BJ (cell line): ENCODE results near the gene ADAMTS14. TPM values are rescaled to one million over a fixed set of nuclear protein-coding genes. Genes with fewer than 3 reads are reported as not detected.

Experiments
- CTCF ChIA-PET: fragments of 350-600 bp; formaldehyde crosslinking; extraction: SDS; loops from one replicate; lab custom pipeline; 2021; ENCODE audit warnings: antibody characterized with exemption, inconsistent platforms; lab: Yijun Ruan, JAX
- POLR2A ChIA-PET: fragments of 300-600 bp; sonication (Branson Sonifier 250); formaldehyde crosslinking; extraction: SDS; loops from one replicate; lab custom pipeline; 2021; ENCODE audit warnings: antibody characterized with exemption; lab: Charles Lee
- DNase-seq: peaks from one replicate; pipeline ENCODE4 v3.0.0-alpha.2; 2011; ENCODE audit warnings: low read depth
- H3K27me3 ChIP-seq: 2 replicates; pipeline ENCODE4 v1.6.0; 2011; ENCODE audit warnings: low read length; ENCODE audit not compliant: control insufficient read depth, insufficient read depth
- H3K36me3 ChIP-seq: 2 replicates; pipeline ENCODE4 v1.5.1; 2011; ENCODE audit warnings: low read length; ENCODE audit not compliant: control insufficient read depth, insufficient read depth
- H3K4me3 ChIP-seq: 2 replicates; pipeline ENCODE4 v1.5.1; 2011; ENCODE audit warnings: low read depth, mild to moderate bottlenecking, control low read depth, low read length
- polyA plus RNA-seq: library from polyadenylated mRNA; depleted of rRNA; stranded (reverse); fragments of >200 nt; gene quantifications from 2 replicates; pipeline ENCODE4 v1.2.3, GENCODE V29; 2011
- TF ChIP-seq, protein P1 (sequence below): IDR thresholded peaks from 2 replicates; pipeline ENCODE4 v1.5.1; 2011; ENCODE audit warnings: low read depth, mild to moderate bottlenecking, control low read depth, inconsistent platforms, low read length, moderate library complexity; ENCODE audit not compliant: insufficient read depth

Gene ADAMTS14
- polyA plus RNA-seq, 1 experiment = 3.3 TPM

- no peak overlapping the region for H3K4me3 ChIP-seq
- H3K27me3 ChIP-seq = no peaks in the 10 kb centered on the region; the same call in 1 of the 2 replicates
- ChIA-PET CTCF (interaction anchor here (0.5 to 0.9 kb wide), 3 partner anchors 10 to 237 kb away, joined by 3 to 6 read pairs (median 3); no protein-coding TSS in a partner anchor), POLR2A (no interaction called here)
- TF ChIP-seq, protein P1, sequence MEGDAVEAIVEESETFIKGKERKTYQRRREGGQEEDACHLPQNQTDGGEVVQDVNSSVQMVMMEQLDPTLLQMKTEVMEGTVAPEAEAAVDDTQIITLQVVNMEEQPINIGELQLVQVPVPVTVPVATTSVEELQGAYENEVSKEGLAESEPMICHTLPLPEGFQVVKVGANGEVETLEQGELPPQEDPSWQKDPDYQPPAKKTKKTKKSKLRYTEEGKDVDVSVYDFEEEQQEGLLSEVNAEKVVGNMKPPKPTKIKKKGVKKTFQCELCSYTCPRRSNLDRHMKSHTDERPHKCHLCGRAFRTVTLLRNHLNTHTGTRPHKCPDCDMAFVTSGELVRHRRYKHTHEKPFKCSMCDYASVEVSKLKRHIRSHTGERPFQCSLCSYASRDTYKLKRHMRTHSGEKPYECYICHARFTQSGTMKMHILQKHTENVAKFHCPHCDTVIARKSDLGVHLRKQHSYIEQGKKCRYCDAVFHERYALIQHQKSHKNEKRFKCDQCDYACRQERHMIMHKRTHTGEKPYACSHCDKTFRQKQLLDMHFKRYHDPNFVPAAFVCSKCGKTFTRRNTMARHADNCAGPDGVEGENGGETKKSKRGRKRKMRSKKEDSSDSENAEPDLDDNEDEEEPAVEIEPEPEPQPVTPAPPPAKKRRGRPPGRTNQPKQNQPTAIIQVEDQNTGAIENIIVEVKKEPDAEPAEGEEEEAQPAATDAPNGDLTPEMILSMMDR = no peak
- DNase-seq = no peak
- H3K36me3 ChIP-seq = no peaks in the 10 kb centered on the region
Measured at GRCh38 chr10:70674560-70675495, 2.5 kb downstream of the ADAMTS14 start.

DNA sequence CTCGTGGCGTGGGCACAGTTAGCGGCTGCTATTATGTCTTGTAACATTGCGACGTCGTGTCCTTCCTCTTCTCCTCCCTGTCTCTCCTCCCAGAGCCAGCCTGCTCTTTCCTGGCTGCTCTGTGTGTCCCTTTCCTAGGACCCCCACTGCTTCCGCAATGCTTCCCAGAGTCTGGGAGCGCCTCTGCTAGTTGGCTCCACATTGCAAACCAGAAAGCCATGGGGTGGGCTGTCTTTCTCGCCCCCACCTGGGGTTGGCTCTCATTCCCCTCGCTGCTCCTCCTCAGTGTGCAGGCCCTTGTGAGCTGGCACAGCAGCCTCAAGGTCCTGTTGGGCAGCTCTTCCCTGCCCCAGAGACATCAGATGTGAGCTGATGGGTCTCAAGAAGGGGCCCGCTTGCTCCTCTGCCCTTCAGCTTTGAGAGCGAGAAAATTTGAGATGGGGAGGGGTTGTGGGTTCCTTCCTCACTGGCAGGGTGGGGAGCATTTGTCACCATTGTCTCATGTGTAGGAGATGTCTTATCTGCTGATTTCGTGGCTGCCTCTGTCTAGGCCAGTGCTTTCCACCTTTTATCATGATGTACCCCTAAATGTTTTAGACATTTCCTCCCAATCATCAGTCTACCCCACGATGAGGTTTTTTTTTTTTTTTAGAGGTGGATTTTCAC, 3.3 kb downstream of the ADAMTS14 start:
- POLR2A ChIA-PET = no interaction called here

DNA sequence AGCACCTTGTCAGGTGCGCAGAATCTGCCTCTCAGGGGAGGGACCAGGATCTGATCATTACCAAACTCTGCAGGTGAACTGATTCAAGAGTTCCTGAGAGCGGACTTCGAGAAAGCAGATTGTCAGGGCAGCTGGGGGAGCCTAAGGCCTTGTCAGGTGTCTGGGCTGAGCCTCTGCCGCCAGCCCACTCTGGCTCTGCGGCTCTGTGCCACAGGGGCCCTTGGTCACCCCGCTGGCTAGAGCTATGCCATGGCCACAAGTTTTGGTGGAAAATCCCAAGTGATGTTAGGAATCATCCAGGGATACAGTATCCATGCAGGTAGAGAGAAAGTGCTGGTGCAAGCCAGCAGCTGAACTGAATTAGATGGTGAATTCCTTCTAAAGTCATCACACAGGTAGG, 4.2 kb downstream of the ADAMTS14 start:
- no peak for DNase-seq
- CTCF ChIA-PET = interaction anchor here (1.0 kb wide), 1 partner anchor 85 kb away, joined by 3 read pairs; no protein-coding TSS in a partner anchor
- no peaks in the 10 kb centered on the region for H3K36me3 ChIP-seq
- no peaks in the 10 kb centered on the region for H3K27me3 ChIP-seq
- POLR2A ChIA-PET = no interaction called here
- TF ChIP-seq, protein P1 = no peak
- no peak overlapping the region for H3K4me3 ChIP-seq

More for the DNA sequence above, 3.3 kb downstream of the ADAMTS14 start:
- CTCF ChIA-PET = interaction anchor here (0.5 kb wide), 1 partner anchor 238 kb away, joined by 3 read pairs; no protein-coding TSS in a partner anchor
- Histone ChIP-seq H3K4me3 (no peak overlapping the region), H3K27me3 (no peaks in the 10 kb centered on the region; the same call in 1 of the 2 replicates), H3K36me3 (no peaks in the 10 kb centered on the region)
- no peak for DNase-seq
- TF ChIP-seq, protein P1 = no peak

GRCh38 chr10:70677016-70677415, 4.7 kb downstream of the ADAMTS14 start:
- H3K27me3 ChIP-seq = no peaks in the 10 kb centered on the region; the same call in 1 of the 2 replicates
- POLR2A ChIA-PET = no interaction called here
- CTCF ChIA-PET = interaction anchor here (1.0 to 1.3 kb wide), 2 partner anchors 81 to 84 kb away, joined by 3 to 5 read pairs; no protein-coding TSS in a partner anchor
- H3K4me3 ChIP-seq = no peak overlapping the region
- TF ChIP-seq, protein P1 = no peak
- DNase-seq = no peak
- H3K36me3 ChIP-seq = no peaks in the 10 kb centered on the region
